ENCODE results near the gene NCKAP5. TPM values are rescaled to one million over a fixed set of nuclear protein-coding genes. Genes with fewer than 3 reads are reported as not detected.

NCKAP5 gene
- total RNA-seq, 1 donor, result not detected

DNA sequence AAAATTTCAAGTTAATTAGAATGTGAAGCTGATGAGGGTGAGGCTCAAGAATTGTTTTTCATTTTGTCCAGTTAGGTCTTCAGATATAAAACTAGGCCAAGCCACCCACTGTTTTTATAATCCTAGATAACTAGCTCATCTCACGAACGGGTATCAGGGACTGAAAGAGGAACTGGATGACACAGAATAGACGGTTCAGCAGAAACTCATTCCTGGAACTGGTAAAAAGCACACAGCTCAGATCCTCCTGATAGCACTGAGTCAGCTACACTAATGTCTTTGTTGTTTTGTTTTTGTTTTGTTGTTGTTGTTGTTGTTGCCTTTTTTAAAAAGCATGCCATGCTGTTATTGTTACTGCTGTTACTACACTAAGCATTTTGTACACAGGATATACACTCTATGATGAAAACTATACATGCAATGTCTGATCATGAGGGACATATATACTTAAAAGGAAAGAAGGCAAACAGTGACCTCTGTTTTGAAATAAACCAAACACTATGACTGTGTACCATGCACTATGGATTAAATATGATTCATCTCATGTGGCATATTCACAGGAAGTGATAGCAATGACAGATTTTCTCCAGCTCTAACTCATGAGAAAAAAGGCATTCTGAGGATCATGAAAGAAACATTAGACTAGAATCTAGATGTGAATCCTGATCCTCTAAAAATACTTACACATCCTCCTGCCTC lies 437.6 kb downstream of the NCKAP5 start:
- no peak for DNase-seq (ENCODE audit: low read depth in 2 of 3, low spot score in 2 of 3)

DNA sequence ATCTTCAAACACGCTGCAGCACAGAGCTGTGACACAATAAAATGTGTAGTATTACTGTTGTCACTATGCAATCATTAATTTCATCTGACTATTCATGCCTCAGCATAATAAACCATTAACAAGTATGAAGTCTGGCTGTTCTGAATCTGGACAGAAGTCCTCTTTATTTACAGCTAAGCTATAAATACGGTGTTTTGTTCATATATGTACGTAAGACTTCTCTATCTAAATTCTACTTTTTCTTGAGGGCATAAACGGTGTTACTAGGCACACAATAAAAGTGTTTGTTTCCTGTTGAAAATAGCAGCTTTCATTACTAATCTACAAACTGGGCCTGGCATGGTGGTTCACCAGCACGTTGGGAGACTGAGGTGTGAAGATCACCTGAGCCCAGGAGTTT lies 443.8 kb downstream of the NCKAP5 start:
- DNase-seq (ENCODE audit: low read depth in 2 of 3, low spot score in 2 of 3), result no peak

GRCh38 chr2:133123904-133124303 lies 444.4 kb downstream of the NCKAP5 start:
- DNase-seq (ENCODE audit: low read depth in 2 of 3, low spot score in 2 of 3), result no peak

DNA sequence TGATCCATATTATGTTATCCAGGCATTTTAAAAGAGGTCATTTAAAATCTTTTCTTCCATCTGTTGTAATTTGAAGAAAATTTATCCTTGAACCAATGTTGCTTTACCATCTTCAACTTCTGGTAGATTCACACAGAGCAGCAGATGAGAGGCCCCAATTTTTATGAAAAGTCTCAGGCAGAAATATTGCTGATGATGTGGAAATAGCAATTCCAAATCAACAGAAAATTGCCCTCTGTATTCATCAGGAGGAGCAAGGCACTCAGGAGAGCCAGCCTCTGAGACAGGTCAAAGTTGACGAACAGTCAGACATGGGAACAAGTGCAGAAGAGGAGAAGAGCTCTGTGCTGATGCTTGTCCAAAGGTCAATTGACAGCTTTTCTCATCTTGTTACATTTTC lies 444.9 kb downstream of the NCKAP5 start:
- no peak for DNase-seq (ENCODE audit: low read depth in 2 of 3, low spot score in 2 of 3)

- DNase-seq (ENCODE audit: low read depth in 2 of 3, low spot score in 2 of 3), result no peak
These were observed 445.7 kb downstream of the NCKAP5 start for GRCh38 chr2:133122529-133122928.

- no peak for DNase-seq (ENCODE audit: low read depth in 2 of 3, low spot score in 2 of 3)
These were observed 448.0 kb downstream of the NCKAP5 start for GRCh38 chr2:133120310-133120709.

- DNase-seq (ENCODE audit: low read depth in 2 of 3, low spot score in 2 of 3), result no peak
These were observed 458.1 kb downstream of the NCKAP5 start for GRCh38 chr2:133110201-133110600.

DNA sequence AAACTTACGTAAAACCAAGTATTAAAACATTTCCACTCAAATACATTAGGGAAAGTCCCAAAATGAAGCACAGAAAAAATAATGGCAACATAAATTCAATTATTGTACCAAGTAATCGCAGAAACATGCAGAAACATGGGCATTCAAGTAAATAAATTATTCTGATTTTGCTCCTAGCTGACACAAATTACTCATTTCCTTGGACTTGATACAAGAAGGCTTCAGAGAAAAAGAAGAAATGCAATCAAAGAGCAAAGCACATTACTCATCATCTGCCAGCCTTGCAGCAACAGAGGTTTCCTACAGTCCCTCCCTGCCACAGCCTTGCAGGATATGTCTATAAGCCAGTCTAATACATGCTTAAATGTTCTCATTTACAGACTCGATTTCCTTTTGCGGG lies 458.5 kb downstream of the NCKAP5 start:
- DNase-seq (ENCODE audit: low read depth in 2 of 3, low spot score in 2 of 3), result no peak

DNA sequence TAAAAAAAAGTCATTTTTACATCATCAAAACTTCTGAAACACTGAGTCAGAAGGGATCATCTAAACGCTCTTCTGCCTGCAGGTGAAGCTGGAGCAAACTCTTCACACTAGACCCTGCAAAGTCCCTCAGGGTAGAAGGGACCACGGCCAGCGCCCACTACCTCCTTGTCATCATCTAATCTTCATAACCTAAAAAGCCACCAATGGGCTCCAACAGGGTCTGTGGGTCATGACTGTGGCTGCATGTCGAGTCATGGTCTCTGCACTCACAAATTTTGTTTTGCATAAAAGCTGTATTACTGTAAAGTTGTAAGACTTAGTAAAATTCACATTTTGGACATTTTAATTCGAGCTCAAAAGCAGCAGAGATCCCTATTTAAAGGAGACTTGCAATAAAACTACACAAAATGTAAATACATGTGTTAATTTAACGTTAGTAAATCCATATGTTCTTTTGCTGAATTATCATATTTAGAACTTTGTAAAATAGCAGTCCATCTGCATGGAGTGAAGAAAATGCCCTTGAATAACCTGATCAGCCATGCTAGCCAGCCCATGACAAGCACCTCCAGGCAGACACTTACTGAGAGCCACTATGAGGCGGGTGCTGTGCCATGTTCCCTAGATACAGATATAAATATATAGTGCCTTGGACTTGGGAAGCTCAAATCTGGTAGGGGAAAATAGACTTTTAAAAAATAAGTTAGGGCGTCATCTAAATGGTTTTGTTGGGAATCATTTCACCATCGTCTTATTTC lies 461.0 kb downstream of the NCKAP5 start:
- DNase-seq (ENCODE audit: low read depth in 2 of 3, low spot score in 2 of 3), result no peak

DNA sequence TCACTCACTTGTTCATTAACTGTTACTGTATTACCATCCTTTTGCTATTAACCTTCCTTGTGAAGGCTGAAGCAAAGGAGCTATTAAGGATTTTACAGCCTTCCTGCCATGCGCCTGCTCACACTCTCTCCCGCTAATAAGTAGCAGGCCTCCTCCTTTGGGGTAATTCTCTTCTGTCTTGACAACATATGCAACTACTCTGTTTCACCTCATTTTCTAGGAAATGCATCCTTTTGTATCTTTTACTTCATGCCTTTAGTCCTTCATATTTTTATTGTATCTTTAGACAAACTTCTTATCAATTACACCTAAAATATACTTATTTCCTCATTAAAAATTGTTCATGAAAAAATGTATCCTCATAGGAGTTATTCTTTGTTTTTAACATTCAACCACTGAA lies 463.4 kb downstream of the NCKAP5 start:
- no peak for DNase-seq (ENCODE audit: low read depth in 2 of 3, low spot score in 2 of 3)

- DNase-seq (ENCODE audit: low read depth in 2 of 3, low spot score in 2 of 3), result no peak
These were observed 469.5 kb downstream of the NCKAP5 start for GRCh38 chr2:133098787-133099186.

DNA sequence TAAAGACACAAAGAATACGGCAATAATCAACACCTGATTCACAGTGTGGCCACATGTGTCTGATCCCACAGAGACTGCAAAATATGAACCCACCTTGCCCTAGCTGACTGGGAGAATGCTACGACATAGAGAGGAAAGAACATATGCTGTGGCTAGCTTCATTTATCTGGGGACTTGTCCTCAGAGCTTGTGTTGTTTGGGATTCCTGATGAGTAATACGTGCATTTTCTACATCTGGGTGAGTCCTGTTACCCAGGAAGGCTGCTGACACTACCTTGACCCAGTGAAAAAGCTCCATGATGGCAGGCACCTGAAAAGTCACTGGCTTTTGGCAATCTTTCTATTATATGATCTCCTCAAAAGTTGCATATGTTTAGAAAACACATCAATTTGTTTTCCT lies 470.6 kb downstream of the NCKAP5 start:
- DNase-seq (ENCODE audit: low read depth in 2 of 3, low spot score in 2 of 3), result no peak

DNA sequence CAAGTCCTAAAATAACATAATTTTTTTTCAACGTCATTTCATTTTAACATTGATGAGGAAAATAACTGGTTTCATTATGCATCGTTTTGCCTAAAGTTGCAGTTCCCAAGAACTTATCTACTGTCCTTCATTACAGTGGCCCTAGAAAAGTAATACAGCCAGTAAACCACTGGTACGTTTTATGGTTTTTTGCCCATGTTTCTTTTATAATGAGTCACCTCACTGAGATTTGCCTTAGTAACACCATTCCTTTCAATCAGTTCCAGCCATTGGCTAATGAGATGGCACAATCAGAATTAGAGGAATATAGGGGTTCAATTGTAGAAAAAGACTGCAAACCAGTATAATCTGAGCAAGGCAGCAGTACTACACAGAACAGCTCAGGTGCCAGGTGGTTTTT lies 475.7 kb downstream of the NCKAP5 start:
- DNase-seq (ENCODE audit: low read depth in 2 of 3, low spot score in 2 of 3), result no peak

- DNase-seq (ENCODE audit: low read depth in 2 of 3, low spot score in 2 of 3), result no peak
These were observed 477.9 kb downstream of the NCKAP5 start for GRCh38 chr2:133090358-133090757.

DNA sequence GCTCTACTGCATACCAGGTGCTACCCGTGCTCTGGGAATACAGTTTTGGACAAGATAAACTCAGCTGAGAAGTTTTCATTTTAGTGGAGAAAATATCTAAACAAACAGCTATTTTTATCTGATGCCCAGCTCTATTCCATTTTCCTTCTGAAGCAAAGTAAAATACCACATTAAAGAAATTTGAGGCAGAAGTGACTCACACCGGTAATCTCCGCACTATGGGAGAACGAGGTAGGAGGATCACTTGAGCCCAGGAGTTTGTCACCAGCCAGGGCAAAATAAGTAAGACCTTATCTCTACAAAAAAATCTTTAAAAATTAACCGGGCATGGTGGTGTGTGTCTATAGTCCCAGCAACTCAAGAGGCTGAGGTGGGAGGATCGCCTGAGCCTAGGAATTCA lies 482.1 kb downstream of the NCKAP5 start:
- DNase-seq (ENCODE audit: low read depth in 2 of 3, low spot score in 2 of 3), result no peak

DNA sequence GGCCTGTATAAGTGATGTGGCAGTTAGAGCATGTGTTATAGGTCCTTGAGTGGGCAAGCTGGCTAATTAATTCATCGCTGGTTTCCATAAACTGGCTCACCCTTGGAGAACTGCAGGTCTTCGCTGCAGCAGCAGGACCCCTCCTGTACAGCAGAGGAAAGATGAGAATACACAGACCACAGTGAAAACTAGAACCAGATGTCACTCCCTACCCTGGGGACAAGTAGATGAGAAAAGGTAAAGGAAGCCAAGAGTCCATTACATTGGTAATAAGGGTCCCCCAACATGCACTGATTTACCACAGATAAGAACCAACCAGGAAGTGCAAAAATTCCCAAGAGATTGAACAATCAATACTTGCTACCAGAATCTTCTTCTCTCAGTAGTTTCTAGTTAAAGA lies 482.6 kb downstream of the NCKAP5 start:
- DNase-seq (ENCODE audit: low read depth in 2 of 3, low spot score in 2 of 3), result no peak

DNA sequence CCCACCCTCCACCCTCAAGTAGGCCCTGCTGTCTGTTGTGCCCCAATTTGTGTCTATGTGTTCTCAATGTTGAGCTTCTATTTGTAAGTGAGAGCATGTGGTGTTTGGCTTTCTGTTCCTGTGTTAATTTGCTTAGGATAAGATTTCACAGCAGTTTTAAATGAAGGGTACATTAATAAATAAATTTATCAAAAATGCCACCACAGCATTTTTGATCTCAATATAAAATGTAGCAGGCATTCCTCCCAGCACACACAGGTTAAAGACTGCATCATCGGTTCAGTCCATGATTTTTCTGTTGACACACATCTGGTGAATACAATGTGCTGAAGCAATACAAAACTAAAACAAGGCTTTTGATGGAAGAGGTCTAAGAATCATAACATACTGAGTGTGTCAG lies 486.2 kb downstream of the NCKAP5 start:
- no peak for DNase-seq (ENCODE audit: low read depth in 2 of 3, low spot score in 2 of 3)

- DNase-seq (ENCODE audit: low read depth in 2 of 3, low spot score in 2 of 3), result no peak
These were observed 487.4 kb downstream of the NCKAP5 start for GRCh38 chr2:133080822-133081221.

GRCh38 chr2:133078667-133079411 lies 489.4 kb downstream of the NCKAP5 start:
- no peak for DNase-seq (ENCODE audit: low read depth in 2 of 3, low spot score in 2 of 3)

GRCh38 chr2:133077269-133077822 lies 490.9 kb downstream of the NCKAP5 start:
- DNase-seq (ENCODE audit: low read depth in 2 of 3, low spot score in 2 of 3), result no peak
